Smooth muscle cell (in vitro differentiated cells): ENCODE data around the gene RTN4RL1. TPM values are rescaled to one million over a fixed set of nuclear protein-coding genes. Genes with fewer than 3 reads are reported as not detected.

Experiments
- DNase-seq: peaks from one replicate; lab custom pipeline; 2025; ENCODE audit not compliant: unreplicated experiment; lab: John Stamatoyannopoulos, UW
- H2AFZ ChIP-seq: fragments of 200-600 bp; sonication (generic); 2 replicates; pipeline ENCODE4 v1.6.0; 2016; ENCODE audit warnings: antibody characterized with exemption, low read depth, mild to moderate bottlenecking
- H3F3A ChIP-seq: fragments of 200-600 bp; sonication (generic); 2 replicates; pipeline ENCODE4 v1.6.0; 2017; ENCODE audit warnings: antibody characterized with exemption, low read depth
- H3K27ac ChIP-seq: fragments of 200-600 bp; sonication (generic); 2 replicates; pipeline ENCODE4 v1.5.1; 2016; ENCODE audit warnings: low read depth, mild to moderate bottlenecking
- H3K27me3 ChIP-seq: fragments of 200-600 bp; sonication (generic); 2 replicates; pipeline ENCODE4 v1.6.1; 2016; ENCODE audit warnings: low read depth, mild to moderate bottlenecking
- H3K36me3 ChIP-seq: fragments of 200-600 bp; sonication (generic); 2 replicates; pipeline ENCODE4 v1.5.1; 2016; ENCODE audit warnings: low read depth
- H3K4me1 ChIP-seq: fragments of 200-600 bp; sonication (generic); 2 replicates; pipeline ENCODE4 v1.5.1; 2016; ENCODE audit warnings: low read depth
- H3K4me2 ChIP-seq: fragments of 200-600 bp; sonication (generic); 2 replicates; pipeline ENCODE4 v1.6.0; 2016; ENCODE audit warnings: mild to moderate bottlenecking
- H3K4me3 ChIP-seq: fragments of 200-600 bp; sonication (generic); 2 replicates; pipeline ENCODE4 v1.5.1; 2016; ENCODE audit warnings: mild to moderate bottlenecking
- H3K79me2 ChIP-seq: fragments of 200-600 bp; sonication (generic); 2 replicates; pipeline ENCODE4 v1.6.0; 2016; ENCODE audit warnings: low read depth, mild to moderate bottlenecking
- H3K9ac ChIP-seq: fragments of 200-600 bp; sonication (generic); 2 replicates; pipeline ENCODE4 v1.6.0; 2016; ENCODE audit warnings: low read depth
- H3K9me3 ChIP-seq: fragments of 200-600 bp; sonication (generic); replicated peaks from 2 replicates; pipeline ENCODE4 v1.5.1; 2016; ENCODE audit warnings: low read depth
- H4K20me1 ChIP-seq: fragments of 200-600 bp; sonication (generic); 2 replicates; pipeline ENCODE4 v1.6.0; 2016; ENCODE audit warnings: low read depth
- WGBS: methylation state at CpG from one replicate; pipeline ENCODE4 v1.1.7; 2016; ENCODE audit warnings: low lambda C conversion rate; 5-methylcytosine and 5-hydroxymethylcytosine counted together
- polyA plus RNA-seq: library from polyadenylated mRNA; unstranded; fragments of >200 nt; fragmentation: Nextera tagmentation; extraction: Ambion mirVana; gene quantifications from 2 replicates; pipeline ENCODE4 v1.2.1, GENCODE V29; 2016
- total RNA-seq: library from RNA; depleted of rRNA; stranded (reverse); fragments of >200 nt; gene quantifications from 2 replicates; pipeline ENCODE4 v1.2.3, GENCODE V29; 2014
- TF ChIP-seq, protein P1 (sequence below): fragments of 200-600 bp; sonication (generic); IDR thresholded peaks from 2 replicates; pipeline ENCODE4 v1.5.1; 2017; ENCODE audit warnings: borderline replicate concordance, mild to moderate bottlenecking, antibody characterized with exemption; ENCODE audit not compliant: insufficient read depth, poor library complexity, severe bottlenecking

RTN4RL1 gene
- total and polyA plus RNA-seq, 2 experiments from 2014 or later, result not detected

DNA sequence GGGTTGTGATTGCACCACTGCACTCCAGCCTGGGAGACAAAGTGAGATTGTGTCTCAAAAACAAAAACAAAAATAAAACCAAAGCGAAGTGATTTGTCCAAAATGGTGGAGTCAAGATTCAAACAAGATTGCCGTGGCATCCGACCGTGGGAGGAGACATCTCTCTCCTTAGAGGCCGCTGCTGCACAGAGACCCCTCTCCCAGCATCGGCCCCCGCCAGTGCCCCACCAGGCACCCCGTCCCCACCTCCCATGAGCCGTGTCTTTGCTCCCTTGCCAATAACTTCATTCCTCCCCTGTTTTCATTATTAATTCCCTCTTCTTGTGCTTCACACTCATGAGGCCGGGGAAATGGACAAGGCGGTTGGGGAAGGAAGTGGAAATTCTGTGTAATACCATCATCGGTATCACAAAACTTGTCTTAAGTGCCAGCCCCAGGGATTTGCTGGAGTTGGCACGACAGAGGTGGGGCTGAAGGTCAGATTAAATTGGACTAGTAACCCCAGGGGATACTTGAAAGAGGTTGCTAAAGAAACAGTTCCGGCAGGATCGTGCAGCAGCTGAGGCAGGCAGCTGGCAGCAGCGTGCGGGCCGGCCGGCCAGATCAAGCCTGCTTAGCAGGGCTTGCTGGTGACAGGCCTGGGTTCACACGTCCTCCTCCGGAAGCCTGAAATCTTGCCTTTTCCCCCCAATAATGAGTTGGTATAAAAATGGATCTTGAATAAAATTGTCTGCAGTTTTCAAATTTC lies 66.8 kb downstream of the RTN4RL1 start:
- WGBS, result 86% methylated on average over 21 of the region's 21 CpGs
- Histone ChIP-seq H3K9me3 (no peaks in the 10 kb centered on the region), H3K27ac (no peak overlapping the region), H4K20me1 (no peaks in the 10 kb centered on the region), H3K4me3 (no peak overlapping the region), H3K4me2 (no peak overlapping the region), H3K27me3 (no peaks in the 10 kb centered on the region), H3K9ac (no peak overlapping the region), H3K36me3 (no peaks in the 10 kb centered on the region), H3K4me1 (peaks cover 12% of the 10 kb centered on the region), H2AFZ (no peak overlapping the region), H3F3A (no peaks in the 10 kb centered on the region), H3K79me2 (no peaks in the 10 kb centered on the region)
- TF ChIP-seq, protein P1, sequence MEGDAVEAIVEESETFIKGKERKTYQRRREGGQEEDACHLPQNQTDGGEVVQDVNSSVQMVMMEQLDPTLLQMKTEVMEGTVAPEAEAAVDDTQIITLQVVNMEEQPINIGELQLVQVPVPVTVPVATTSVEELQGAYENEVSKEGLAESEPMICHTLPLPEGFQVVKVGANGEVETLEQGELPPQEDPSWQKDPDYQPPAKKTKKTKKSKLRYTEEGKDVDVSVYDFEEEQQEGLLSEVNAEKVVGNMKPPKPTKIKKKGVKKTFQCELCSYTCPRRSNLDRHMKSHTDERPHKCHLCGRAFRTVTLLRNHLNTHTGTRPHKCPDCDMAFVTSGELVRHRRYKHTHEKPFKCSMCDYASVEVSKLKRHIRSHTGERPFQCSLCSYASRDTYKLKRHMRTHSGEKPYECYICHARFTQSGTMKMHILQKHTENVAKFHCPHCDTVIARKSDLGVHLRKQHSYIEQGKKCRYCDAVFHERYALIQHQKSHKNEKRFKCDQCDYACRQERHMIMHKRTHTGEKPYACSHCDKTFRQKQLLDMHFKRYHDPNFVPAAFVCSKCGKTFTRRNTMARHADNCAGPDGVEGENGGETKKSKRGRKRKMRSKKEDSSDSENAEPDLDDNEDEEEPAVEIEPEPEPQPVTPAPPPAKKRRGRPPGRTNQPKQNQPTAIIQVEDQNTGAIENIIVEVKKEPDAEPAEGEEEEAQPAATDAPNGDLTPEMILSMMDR, result no peak
- DNase-seq, result no peak

DNA sequence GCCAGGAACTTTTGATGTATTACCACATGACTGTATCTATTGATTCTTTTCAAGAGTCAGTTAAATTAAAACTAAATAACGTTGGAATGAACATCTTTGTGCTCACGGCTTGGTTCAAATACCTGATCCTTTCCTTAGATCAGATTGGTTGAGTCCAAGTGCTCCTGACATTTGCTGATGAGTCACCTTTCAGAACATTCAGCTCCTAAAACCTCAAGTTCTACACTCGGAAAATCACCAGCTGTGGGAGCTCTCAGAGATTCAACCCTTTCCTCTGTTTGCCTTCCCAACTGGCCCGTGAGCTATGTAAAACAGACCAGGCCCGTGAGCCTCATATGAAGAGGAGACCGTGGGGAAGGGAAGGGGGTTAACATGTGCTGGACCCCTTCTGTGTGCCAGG lies 68.1 kb downstream of the RTN4RL1 start:
- no peaks in the 10 kb centered on the region for H3K36me3 ChIP-seq
- no peaks in the 10 kb centered on the region for H3F3A ChIP-seq
- H2AFZ ChIP-seq, result no peak overlapping the region
- no peak overlapping the region for H3K4me2 ChIP-seq
- no peaks in the 10 kb centered on the region for H3K27me3 ChIP-seq
- no peak overlapping the region for H3K27ac ChIP-seq
- TF ChIP-seq, protein P1, result no peak
- no peak for DNase-seq
- H3K4me1 ChIP-seq, result peaks cover 12% of the 10 kb centered on the region
- H3K9ac ChIP-seq, result no peak overlapping the region
- 55% methylated on average over 6 of the region's 6 CpGs for WGBS
- H3K79me2 ChIP-seq, result no peaks in the 10 kb centered on the region
- no peaks in the 10 kb centered on the region for H4K20me1 ChIP-seq
- no peak overlapping the region for H3K4me3 ChIP-seq
- H3K9me3 ChIP-seq, result no peaks in the 10 kb centered on the region

DNA sequence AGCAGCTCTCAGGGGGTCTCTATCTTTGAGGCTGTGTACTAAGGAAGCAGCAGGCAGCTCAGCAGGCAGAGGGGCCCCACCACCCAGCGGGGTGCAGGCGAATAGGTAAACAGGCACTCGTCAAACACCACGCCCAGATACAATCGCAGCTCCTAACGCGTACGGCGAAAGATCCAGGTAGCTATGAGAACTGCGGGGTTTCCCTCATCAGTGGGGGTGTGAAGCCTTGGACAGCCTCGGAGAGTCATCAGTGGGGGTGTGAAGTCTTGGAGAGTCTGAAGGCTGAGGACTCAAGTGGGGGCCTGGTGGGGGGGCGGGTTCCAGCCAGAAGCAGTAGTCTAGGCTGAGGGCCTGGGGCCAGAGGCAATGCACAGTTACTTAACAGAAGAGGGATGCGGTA lies 69.0 kb downstream of the RTN4RL1 start:
- WGBS, result 73% methylated on average over 13 of the region's 13 CpGs
- Histone ChIP-seq H3K27me3 (no peaks in the 10 kb centered on the region), H4K20me1 (no peaks in the 10 kb centered on the region), H3K36me3 (no peaks in the 10 kb centered on the region), H3K9me3 (no peaks in the 10 kb centered on the region), H3K4me3 (no peak overlapping the region), H3K9ac (no peak overlapping the region), H3K4me2 (no peak overlapping the region), H3K27ac (no peak overlapping the region), H3F3A (no peaks in the 10 kb centered on the region), H2AFZ (no peak overlapping the region), H3K79me2 (no peaks in the 10 kb centered on the region), H3K4me1 (peaks cover 12% of the 10 kb centered on the region)
- no peak for DNase-seq
- TF ChIP-seq, protein P1, result no peak

DNA sequence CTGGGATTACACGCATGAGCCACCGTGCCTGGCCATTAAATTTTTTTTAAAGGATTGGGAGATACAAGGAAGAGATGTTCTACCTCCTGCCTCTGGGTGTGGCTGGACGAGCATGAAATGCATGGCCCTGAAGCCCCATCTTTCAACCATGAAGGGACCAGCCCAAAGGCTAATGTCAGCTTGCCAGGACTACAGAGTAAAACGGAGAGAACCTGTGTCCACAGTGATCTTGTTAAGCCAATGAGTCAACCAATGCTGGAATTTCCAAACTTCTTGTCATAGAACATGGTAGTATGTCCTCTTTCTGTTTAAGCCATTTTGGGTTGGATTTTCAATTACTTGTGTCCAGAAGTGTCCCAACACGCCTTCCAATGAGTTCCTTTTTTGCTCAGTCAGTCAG lies 71.3 kb downstream of the RTN4RL1 start:
- 83% methylated on average over 5 of the region's 5 CpGs for WGBS
- no peak overlapping the region for H3K27ac ChIP-seq
- H3K4me3 ChIP-seq, result no peak overlapping the region
- no peak overlapping the region for H3K9ac ChIP-seq
- no peaks in the 10 kb centered on the region for H3K79me2 ChIP-seq
- H2AFZ ChIP-seq, result no peak overlapping the region
- no peak for DNase-seq
- no peaks in the 10 kb centered on the region for H3K9me3 ChIP-seq
- H3K4me1 ChIP-seq, result no peaks in the 10 kb centered on the region
- no peaks in the 10 kb centered on the region for H3F3A ChIP-seq
- H3K36me3 ChIP-seq, result no peaks in the 10 kb centered on the region
- H3K4me2 ChIP-seq, result no peak overlapping the region
- no peaks in the 10 kb centered on the region for H3K27me3 ChIP-seq
- TF ChIP-seq, protein P1, result no peak
- H4K20me1 ChIP-seq, result no peaks in the 10 kb centered on the region
